ENCODE results near the gene NLRC3.

The NLRC3 gene

DNA sequence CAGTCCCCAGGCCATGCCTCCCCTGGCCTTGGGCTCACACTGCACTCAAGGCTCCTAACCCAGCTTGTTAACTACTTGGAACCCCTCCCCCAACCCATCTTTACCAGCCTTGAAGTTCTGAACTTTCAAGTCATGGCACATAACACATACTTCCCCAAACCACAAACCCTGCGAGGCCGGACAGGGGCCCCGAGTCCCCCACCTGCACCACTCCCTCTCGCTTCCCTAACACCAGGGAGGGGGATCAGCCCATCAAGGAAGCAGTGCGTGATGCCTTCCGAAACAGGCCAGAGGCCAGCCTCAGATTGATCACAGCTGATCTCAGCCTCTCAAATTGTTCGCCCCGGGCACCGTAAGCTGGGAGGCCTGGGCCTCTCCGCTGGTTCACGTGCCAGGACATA is 3.0 kb upstream of the NLRC3 start:
- no peak for DNase-seq (ENCODE audit: low read depth in 2 of 2)

DNA sequence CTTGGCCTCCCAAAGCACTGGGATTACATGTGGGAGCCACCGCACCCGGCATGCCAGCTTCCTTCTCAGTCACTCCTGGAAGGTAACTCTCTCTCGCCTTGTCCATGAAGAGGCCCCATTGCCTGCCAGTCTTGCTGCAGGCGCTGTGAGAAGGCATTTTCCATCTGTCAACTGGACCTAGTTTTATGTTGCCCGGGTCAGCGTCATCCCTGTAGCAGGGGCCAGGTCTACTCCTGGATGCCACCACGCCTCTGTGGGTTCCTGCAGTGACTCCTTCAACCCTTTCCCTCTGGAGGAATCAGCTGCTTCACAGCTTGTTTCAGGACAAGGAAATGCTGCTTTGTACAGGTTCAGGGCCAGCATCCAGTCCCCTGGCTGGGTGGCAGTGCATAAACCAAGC is 2.6 kb upstream of the NLRC3 start:
- no peak for DNase-seq (ENCODE audit: low read depth in 2 of 2)

DNA sequence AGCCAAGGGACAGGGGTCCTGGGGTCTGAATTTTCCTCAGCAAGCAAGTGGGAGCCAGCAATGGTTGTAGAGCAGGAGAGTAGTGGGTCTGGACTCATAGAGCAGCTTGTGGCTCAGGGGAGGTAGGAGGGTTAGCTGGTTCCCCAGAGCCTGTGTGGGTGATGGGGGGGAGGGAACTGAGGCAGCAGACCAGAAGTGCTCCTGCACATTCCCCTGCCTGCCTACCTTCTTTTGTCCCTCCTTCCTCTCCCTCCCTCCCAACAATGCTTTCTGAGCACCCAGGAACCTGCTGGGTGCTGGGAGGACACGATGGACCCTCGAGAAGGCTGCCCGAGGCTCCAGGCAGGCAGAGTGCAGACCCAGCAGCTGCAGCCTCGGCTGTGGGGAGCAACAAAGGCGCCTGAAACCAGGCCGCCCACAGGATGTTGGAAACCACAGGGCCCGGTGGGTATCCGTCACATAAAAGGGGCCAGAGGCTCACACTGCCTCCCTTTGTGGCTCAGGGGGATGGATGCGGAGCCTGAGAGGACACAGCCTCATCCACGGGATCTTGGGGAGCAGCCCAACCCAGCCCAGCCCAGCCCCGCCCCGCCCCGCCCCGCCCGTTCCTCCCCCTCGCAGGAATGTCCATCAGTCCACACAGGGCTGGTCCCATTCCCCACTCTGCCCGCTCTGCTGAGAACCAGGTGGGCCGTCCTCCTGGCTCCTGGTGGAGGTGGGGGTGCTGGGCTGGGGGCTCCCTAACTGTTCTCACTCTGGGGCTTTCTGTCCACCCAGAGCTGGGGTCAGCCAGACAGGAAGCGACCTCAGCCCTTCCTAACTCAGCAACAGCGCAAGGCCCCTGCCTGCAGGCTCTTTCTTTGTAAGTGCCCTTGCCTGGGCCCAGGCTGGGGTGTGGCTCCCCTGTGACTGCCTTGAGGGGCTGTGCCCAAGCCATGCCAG is 1.7 kb upstream of the NLRC3 start:
- DNase-seq (ENCODE audit: low read depth in 2 of 2) = no peak

DNA sequence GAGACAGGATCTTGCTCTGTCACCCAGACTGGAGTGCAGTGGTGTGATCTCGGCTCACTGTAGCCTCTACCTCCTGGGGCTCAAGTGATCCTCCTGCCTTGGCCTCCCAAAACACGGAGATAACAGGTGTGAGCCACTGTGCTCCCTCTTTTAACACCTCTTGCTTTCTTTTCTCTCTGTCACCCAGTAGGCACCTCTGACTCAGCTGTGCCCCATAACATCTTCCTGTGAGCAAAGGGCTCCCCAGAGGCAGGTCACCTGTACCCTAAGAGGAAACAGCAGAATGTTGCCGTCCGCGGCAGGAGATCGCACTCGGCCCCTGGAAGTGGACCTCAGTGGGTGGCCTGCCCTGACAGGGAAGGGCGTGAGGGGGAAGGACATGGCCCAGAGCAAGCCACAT is 918 bp upstream of the NLRC3 start:
- DNase-seq (ENCODE audit: low read depth in 2 of 2) = no peak

DNA sequence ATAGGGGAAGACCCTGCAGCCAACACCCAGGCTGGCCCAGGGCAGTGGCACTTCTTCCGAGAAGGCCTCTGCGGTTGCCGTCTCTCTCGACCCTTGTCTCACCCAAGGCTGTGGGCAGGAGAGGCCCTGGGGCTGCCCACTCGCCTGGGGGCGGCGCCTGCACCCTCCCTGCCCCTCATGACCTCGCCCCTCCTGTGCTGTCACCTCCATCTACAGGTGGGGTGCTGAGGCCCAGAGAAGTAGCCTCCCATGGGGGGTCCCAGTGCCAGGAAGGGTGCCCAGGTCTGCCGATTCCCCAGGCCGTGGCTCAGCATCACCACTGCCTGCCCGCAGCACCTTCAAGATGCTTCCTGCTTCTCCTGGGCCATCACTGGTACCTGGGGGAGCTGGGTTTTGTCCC is 992 bp downstream of the NLRC3 start:
- DNase-seq (ENCODE audit: low read depth in 2 of 2) = no peak

DNA sequence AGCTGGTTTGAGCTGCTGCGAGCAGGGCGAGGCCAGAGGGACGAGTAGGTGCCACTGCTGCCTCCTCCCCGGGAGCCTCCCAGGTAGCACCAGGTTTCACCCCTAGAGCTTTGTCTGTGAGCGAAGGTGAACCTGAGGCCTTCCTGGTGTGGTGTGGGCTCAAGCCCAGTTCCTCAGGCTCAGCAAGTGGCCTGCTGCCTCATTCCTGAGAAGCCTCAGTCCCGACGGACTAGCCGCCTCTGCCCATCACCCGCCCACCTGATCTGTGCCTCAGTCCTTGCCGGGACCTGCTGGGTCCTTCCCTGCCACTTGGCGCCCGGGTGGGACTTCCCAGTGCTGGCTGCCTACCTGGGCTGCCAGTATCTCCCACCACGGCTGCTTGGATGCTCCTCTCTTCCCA is 1.7 kb downstream of the NLRC3 start:
- DNase-seq (ENCODE audit: low read depth in 2 of 2) = no peak

DNA sequence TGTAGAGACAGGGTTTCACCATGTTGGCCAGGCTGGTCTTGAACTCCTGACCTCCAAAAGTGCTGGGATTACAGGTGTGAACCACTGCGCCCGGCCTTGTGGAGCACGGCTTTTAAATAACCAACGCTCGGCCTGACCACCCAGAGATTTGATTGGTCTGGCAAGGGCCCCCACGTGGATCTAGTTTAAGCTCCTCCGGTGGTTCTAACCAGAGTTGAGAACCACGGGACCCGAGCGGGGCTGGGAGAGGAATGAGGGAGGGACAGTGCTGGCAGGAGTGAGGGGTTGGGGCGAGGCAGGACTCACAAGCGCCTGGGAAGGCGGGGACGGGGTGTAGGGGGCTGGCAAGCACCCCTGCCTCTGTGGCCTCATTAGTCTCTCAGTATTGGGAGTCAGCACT is 3.0 kb downstream of the NLRC3 start:
- no peak for DNase-seq (ENCODE audit: low read depth in 2 of 2)

DNA sequence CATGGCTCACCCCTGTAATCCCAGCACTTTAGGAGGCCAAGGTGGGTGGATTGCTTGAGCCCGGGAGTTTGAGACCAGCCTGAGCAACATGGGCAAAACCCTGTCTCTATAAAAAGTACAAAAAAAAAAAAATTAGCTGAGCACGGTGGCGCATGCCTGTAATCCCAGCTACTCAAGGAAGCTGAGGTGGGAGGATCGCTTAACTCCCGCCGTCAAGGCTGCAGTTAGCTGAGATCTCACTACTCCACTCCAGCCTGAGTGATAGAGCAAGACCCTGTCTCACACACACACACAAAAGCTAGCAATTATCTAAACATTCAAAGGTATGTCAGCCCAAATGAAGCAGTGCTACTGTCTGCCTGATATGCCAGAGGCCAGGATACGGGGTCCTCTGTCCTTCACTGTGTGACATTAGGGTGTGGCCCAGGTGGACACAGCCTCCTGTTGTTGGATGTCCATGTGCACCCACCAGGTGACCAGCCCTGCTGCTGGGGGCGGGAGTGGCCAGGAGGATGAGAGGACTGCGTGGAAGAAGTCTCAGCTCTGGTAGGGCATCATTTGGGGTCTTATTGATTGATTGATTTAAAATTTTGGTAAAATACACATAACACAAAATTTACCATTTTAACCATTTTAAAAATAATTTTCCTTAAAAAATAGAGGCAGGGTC is 3.9 kb downstream of the NLRC3 start:
- DNase-seq (ENCODE audit: low read depth in 2 of 2) = no peak

DNA sequence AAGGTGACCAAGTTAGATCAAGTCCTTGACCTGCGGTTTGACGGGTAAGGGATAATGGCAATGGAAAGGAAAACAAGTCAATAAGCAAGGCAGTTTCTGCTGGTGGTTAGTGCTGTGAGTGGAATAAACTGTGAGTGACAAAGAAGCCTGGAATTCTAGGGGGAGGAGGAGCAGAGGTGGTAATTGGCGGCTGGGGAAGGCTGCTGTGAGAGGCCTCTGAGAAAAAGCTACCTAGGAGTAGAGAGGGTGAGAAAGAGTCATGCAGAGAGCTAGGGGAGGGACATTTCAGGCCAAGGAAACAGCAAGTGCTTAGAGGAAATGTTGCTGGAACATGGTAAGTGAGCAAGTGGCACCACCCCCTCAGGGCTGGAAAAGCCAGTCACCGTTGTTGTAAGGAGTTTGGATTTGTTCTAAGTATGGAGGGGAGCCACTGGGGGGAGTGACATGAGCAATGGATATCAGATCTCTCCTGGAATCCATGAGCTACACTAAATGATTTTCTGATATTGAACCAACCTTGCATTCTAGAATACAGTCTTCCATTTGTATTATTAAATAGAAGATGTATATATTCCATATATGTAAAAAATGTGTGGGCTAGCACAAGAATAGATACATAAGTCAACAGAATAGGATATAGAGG is 6.7 kb downstream of the NLRC3 start:
- DNase-seq (ENCODE audit: low read depth in 2 of 2) = no peak

DNA sequence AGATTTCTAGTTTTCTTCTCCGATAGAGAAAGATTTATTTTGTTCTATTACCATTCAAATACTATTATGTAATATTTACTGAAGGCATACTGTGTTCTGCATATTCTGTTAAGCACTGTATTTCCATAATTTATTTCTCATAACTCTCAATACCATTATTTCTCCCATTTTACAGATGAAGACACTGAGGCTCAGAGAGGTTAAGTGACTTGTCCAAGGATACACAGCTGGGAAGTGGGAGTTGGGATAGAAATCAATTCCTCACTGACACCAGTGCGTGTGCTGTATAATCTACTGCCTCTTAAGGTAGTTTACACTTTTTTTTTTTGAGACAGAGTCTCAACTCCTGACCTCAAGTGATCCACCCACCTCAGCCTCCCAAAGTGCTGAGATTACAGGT is 7.4 kb downstream of the NLRC3 start:
- no peak for DNase-seq (ENCODE audit: low read depth in 2 of 2)

DNA sequence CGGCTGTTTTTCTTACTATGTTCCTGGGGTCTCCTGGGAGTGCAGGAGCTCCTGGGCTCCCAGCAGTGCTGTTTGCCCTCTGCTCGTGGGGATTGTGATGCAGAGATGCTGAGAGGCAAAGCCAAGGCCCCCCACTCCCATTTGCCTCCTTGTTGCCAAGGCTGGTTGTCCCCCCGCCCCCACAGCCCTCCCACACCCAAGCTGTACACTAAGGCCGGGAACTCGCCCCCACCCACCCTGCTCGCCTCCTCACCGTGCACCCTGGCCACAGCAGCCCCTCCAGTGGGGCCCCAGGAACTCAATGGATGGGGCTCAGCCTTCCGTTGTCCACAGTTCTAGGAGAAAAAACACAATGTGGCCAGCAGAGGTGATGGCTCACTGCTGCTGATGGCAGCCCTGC is 10.2 kb downstream of the NLRC3 start:
- no peak for DNase-seq (ENCODE audit: low read depth in 2 of 2)

DNA sequence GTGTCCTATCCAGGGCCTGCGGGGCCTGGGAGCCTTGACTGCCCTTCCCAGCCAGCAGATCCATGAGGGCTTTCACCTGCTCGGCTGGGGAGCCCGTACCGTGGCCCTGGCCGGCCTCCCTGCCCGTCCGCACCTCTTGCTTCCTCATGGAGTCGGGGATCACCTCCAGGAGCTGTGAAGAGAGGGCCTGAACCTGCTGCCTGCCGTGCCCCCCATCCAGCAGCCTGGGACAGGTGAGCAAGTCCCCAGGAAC is 12.4 kb downstream of the NLRC3 start:
- DNase-seq (ENCODE audit: low read depth in 2 of 2) = no peak

DNA sequence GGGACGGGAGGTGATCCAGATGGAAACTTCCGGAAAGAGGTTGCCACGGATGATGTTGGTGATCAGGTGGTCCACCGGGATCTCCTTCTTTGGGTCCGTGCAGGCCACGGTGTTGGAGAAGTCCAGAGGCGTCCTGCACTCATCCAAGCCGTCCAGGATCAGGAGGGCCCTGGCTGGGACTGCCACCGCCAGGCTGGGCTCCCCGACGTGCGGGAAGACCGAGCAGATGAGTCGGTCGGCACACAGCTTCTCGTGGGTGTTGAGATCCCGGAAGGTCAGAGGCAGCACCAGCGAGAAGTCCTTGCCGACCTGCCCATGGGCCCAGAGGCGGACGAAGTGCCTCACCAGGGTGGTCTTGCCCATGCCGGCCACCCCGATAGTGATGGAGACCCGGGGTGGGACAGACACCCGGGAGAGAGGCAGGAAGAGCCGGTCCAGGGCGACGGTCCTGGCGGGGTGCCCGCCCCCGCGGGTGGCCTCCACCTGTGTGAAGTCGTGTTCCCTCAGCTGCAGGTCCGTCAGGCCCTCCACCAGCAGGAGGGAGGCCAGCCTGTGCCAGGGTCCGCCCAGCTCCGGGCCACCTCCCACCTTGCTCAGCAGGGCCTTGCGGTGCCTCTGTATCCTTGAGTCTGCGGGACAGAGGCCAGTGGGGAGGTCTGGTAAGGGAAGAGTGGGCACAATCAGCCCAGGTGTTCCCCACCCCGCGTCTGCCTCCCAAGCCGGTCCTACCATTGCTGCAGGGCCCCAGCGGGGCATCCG is 12.9 kb downstream of the NLRC3 start:
- no peak for DNase-seq (ENCODE audit: low read depth in 2 of 2)

DNA sequence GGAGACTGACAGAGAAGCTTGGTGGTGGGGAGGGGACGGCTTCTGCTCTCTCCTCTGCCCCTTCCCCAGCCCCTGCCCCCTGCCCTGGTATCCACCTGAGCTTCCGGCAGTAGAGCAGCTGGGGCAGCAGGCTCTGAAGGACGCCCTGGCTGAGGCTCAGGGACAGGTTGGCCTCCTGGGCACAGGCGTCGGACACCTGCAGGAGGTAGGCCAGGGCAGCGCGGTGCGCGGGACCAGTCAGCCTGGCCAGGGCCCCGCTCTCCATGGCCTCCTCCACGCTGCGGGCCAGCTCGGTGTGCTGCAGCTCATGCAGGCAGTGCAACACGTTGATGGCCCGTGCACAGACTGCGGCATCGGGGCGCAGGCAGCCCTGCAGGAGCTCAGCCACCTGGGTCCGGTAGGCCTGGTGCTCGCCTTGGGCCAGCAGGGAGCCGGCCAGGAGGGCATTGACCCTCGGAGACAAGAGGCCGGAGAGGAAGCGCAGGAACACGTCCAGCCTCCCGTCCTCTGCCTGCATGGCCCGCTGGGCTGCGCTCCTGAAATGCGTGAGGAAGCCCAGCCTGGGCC is 14.2 kb downstream of the NLRC3 start:
- no peak for DNase-seq (ENCODE audit: low read depth in 2 of 2)

DNA sequence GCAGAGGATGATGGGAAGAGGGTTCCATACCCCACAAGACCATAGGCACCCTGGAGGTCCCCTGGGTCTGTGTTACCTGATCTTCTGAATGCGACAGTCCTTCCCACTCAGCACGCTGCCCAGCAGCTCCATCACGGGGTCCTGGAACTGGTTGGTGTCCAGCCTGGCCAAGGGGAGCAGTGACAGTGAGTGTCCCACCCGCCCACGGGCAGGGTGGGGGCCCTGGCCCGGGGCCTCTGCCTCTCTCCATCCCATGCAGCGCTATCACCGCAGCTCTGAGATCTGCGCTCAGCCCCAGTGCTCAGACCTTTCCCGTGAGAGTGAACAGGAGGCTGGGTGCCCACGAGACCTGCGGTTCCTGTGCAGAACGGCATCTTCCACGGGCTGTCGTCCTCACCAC is 15.6 kb downstream of the NLRC3 start:
- DNase-seq (ENCODE audit: low read depth in 2 of 2) = no peak

DNA sequence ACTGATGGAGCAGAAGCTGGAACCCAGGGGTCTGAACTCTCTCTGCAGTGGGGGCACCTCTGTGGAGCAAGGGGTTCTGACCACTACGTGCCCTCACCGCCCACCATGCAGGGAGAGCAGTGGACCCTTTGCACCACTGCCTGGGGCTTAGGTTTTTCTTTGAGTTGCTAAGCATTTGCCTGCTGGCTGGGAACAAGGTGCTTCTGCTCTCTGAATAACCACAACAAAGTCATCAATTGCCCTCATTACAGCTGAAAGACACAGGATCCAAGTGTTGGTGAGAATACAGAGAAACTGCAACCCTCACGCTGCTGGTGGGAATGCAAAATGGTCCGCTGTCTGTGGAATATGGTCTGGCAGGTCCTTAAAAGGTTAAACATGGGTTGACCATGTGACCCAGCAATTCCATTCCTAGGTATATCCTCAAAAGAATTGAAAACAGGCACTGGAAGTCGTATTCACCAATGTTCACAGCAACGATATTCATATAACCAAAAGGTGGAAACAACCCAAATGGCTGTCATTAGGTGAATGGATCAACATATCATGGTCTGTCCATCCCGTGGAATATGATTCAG is 22.8 kb downstream of the NLRC3 start:
- DNase-seq (ENCODE audit: low read depth in 2 of 2) = no peak

DNA sequence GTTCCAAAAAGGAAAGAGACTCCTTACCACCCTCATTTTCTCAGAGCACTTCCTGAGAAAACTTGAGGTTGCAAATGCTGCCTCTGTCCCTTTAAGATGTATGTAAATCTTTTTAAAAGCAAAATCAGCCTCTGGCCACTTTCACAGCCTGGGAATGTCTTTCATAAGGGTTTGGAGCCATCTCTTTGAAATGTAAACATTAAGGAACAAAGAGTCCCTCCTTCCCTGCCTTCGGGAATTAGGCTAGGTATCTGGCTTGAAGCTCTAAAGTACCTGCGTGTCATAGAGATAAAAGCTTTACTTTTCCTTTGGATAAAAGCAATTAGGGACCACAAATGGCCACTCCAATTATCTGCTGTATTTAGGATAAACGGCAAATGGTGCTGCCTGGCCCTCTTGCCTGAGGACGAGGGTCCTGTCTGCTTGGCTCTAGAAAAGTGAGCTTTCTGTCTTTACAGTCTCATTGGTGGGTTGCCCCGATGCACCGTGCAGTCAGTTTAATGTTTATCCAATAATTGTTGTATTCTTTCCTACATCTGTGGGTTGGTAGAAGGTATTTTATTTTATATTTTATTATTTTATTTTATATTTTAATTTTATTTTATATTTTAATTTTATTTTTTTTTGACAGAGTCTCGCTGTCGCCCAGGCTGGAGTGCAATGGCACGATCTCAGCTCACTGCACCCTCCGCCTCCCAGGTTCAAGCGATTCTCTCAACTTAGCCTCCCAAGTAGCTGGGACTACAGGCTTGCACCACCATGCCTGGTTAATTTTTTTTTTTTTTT is 23.9 kb downstream of the NLRC3 start:
- no peak for DNase-seq (ENCODE audit: low read depth in 2 of 2)

DNA sequence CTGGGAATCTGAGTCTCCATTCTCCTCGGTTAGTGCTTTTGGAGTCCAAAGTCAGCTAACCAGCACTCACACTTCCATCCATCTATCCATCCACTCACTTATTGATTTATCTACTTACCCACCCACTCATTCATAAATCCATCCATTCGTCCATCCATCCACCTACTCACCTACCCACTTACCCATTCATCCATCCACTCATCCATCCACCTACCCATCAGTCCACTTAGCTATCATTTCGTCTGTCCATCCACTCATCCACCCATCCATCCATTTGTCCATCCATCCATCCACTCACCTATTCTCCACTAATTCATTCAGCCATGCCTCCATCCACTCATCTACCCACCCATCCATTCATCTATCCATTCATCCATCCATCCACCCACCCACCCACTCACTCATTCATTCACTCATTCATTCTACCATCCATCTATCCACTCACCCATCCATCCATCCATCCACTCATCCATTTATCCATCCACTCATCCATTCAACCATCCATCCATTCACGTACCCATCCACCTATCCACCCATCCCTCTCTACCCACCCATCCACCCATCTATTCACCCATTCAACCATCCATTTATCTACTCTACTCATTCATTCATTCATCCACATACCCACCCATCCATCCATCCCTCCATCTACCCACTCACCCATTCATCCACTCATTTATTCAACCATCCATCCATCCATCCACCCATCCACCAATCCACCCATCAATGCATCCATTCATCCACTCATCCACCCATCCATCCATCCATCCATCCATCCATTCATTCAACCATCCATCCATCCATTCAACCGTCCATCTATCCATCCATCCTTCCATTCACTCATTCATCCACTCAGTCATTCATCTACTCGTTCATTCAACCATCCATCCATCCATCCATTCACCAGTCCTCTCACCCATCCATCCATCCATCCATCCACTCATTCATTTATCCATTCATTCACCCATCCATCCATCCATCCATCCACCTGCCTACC is 26.1 kb downstream of the NLRC3 start:
- no peak for DNase-seq (ENCODE audit: low read depth in 2 of 2)

DNA sequence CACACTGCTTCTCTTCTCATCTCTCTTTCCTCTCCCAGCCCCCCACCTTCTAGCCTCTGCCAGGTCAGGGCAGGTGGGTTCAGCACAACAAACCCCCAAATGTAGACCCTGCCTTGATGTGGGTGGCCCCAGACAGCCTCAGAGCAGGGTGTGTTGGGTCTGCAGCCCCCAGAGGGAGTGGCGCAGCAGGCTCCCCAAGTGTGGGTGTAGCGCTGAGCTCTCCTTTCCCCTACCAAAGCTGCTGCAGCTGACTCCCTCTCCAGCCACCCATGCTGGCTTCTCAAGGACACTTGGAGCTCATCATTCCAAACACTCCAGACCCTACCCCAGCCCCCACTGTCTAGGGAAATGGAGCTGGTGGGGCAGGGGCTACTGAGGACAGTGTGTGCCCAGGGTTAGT is 27.3 kb downstream of the NLRC3 start:
- no peak for DNase-seq (ENCODE audit: low read depth in 2 of 2)

DNA sequence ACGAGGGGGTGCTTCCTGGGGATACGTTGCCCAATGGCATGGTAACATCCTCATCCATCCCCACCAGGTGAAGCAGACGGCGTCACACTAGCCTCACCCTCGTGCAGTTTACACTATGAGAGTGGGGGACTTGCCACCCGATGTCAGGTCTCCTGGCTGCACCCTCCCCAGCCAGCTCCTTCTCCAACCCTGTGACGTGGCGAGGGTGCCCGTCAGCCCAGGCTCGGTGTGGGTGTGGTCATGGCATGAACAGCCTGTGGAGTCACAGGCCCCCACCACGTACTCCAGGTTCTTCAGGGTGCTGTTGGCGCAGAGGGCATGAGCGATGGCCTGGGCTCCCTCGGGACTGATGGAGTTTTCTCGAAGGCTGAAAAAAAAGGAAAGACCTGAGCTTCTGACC is 28.3 kb downstream of the NLRC3 start:
- no peak for DNase-seq (ENCODE audit: low read depth in 2 of 2)
